ENCODE measurements around the gene RBFOX2.
"Not testable (repeated sequence)": the region's sequence is repeated elsewhere in the genome, so short reads cannot be mapped to it uniquely, and the experiment has no call there.

Gene RBFOX2

GRCh38 chr22:35995772-35996171, 32.9 kb downstream of the RBFOX2 start:
- Histone ChIP-seq H3K9me3 (ENCODE audit: control insufficient read depth in 2 of 2, low read length in 2 of 2) (no peaks in the 10 kb centered on the region), H3K4me1 (ENCODE audit: control insufficient read depth in 2 of 2, insufficient read depth in 2 of 2, low read length in 2 of 2) (no peaks in the 10 kb centered on the region), H3K27me3 (ENCODE audit: control insufficient read depth in 2 of 2, insufficient read depth in 2 of 2, low read length in 2 of 2) (no peaks in the 10 kb centered on the region), H3K9ac (ENCODE audit: low read depth in 1 of 2, low read length in 2 of 2) (no peak overlapping the region), H3K27ac (ENCODE audit: low read depth in 2 of 2, low read length in 2 of 2) (peak overlapping the region; percentile 31 to 39), H3K36me3 (ENCODE audit: control insufficient read depth in 2 of 2, insufficient read depth in 2 of 2, low read length in 2 of 2) (no peaks in the 10 kb centered on the region), H3K4me3 (ENCODE audit: low read length in 2 of 2) (no peak overlapping the region)

DNA sequence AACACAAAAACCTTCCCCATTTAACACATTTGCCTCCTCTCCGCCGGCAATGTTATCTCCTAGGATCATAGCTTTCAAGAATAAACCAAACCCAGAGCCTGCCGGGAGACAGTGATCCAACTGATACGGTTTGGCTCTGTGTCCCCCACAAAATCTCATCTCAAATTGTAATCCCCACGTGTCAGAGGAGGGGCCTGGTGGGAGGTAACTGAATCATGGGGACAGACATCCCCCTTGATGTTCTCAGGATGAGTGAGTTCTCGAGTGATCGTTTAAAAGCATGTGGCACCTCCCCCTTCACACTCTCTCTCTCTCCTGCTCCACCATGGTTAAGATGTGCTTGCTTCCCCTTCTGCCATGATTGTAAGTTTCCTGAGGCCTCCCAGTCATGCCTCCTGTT, 33.3 kb downstream of the RBFOX2 start:
- Histone ChIP-seq H3K9me3 (ENCODE audit: control insufficient read depth in 2 of 2, low read length in 2 of 2) (no peaks in the 10 kb centered on the region), H3K27me3 (ENCODE audit: control insufficient read depth in 2 of 2, insufficient read depth in 2 of 2, low read length in 2 of 2) (no peaks in the 10 kb centered on the region), H3K9ac (ENCODE audit: low read depth in 1 of 2, low read length in 2 of 2) (no peak overlapping the region), H3K36me3 (ENCODE audit: control insufficient read depth in 2 of 2, insufficient read depth in 2 of 2, low read length in 2 of 2) (no peaks in the 10 kb centered on the region), H3K4me3 (ENCODE audit: low read length in 2 of 2) (no peak overlapping the region), H3K27ac (ENCODE audit: low read depth in 2 of 2, low read length in 2 of 2) (peak overlapping the region; percentile 31 to 39), H3K4me1 (ENCODE audit: control insufficient read depth in 2 of 2, insufficient read depth in 2 of 2, low read length in 2 of 2) (no peaks in the 10 kb centered on the region)

DNA sequence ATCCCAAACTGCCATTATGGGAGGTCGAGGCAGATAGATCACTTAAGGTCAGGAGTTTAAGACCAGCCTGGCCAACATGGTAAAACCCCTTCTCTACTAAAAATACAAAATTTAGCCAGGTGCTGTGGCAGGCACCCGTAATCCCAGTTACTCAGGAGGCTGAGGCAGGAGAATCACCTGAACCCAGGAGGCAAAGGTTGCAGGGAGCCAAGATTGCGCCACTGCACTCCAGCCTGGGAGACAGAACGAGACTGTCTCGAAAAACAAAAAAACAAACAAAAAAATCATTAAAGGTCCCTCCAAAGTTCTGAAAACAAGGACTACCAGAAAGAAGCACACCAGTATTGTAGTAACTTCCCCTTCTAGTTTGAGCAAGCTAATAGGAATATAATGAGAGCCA, 34.9 kb downstream of the RBFOX2 start:
- not testable (repeated sequence) for H3K4me1 ChIP-seq (ENCODE audit: control insufficient read depth in 2 of 2, insufficient read depth in 2 of 2, low read length in 2 of 2); H3K4me3 ChIP-seq (ENCODE audit: low read length in 2 of 2); H3K27ac ChIP-seq (ENCODE audit: low read depth in 2 of 2, low read length in 2 of 2); H3K36me3 ChIP-seq (ENCODE audit: control insufficient read depth in 2 of 2, insufficient read depth in 2 of 2, low read length in 2 of 2); H3K9ac ChIP-seq (ENCODE audit: low read depth in 1 of 2, low read length in 2 of 2); H3K9me3 ChIP-seq (ENCODE audit: control insufficient read depth in 2 of 2, low read length in 2 of 2); H3K27me3 ChIP-seq (ENCODE audit: control insufficient read depth in 2 of 2, insufficient read depth in 2 of 2, low read length in 2 of 2)

GRCh38 chr22:35993048-35993714, 35.4 kb downstream of the RBFOX2 start:
- Histone ChIP-seq H3K9ac (ENCODE audit: low read depth in 1 of 2, low read length in 2 of 2) (no peak overlapping the region), H3K9me3 (ENCODE audit: control insufficient read depth in 2 of 2, low read length in 2 of 2) (no peaks in the 10 kb centered on the region), H3K4me3 (ENCODE audit: low read length in 2 of 2) (no peak overlapping the region), H3K36me3 (ENCODE audit: control insufficient read depth in 2 of 2, insufficient read depth in 2 of 2, low read length in 2 of 2) (no peaks in the 10 kb centered on the region), H3K27ac (ENCODE audit: low read depth in 2 of 2, low read length in 2 of 2) (no peak overlapping the region), H3K27me3 (ENCODE audit: control insufficient read depth in 2 of 2, insufficient read depth in 2 of 2, low read length in 2 of 2) (no peaks in the 10 kb centered on the region), H3K4me1 (ENCODE audit: control insufficient read depth in 2 of 2, insufficient read depth in 2 of 2, low read length in 2 of 2) (no peaks in the 10 kb centered on the region)

GRCh38 chr22:35991168-35991567, 37.5 kb downstream of the RBFOX2 start:
- Histone ChIP-seq H3K9ac (ENCODE audit: low read depth in 1 of 2, low read length in 2 of 2) (no peak overlapping the region), H3K27ac (ENCODE audit: low read depth in 2 of 2, low read length in 2 of 2) (no peak overlapping the region)

GRCh38 chr22:35988030-35988429, 40.6 kb downstream of the RBFOX2 start:
- no peak overlapping the region for H3K9ac ChIP-seq (ENCODE audit: low read depth in 1 of 2, low read length in 2 of 2)
- no peak overlapping the region for H3K4me3 ChIP-seq (ENCODE audit: low read length in 2 of 2)
- no peak overlapping the region for H3K27ac ChIP-seq (ENCODE audit: low read depth in 2 of 2, low read length in 2 of 2)
- H3K36me3 ChIP-seq (ENCODE audit: control insufficient read depth in 2 of 2, insufficient read depth in 2 of 2, low read length in 2 of 2) = no peaks in the 10 kb centered on the region
- no peaks in the 10 kb centered on the region for H3K4me1 ChIP-seq (ENCODE audit: control insufficient read depth in 2 of 2, insufficient read depth in 2 of 2, low read length in 2 of 2)
- no peaks in the 10 kb centered on the region for H3K27me3 ChIP-seq (ENCODE audit: control insufficient read depth in 2 of 2, insufficient read depth in 2 of 2, low read length in 2 of 2)
- no peaks in the 10 kb centered on the region for H3K9me3 ChIP-seq (ENCODE audit: control insufficient read depth in 2 of 2, low read length in 2 of 2)

More at GRCh38 chr22:35991168-35991567, 37.5 kb downstream of the RBFOX2 start:
- Histone ChIP-seq H3K4me3 (ENCODE audit: low read length in 2 of 2) (no peak overlapping the region), H3K9me3 (ENCODE audit: control insufficient read depth in 2 of 2, low read length in 2 of 2) (no peaks in the 10 kb centered on the region), H3K27me3 (ENCODE audit: control insufficient read depth in 2 of 2, insufficient read depth in 2 of 2, low read length in 2 of 2) (no peaks in the 10 kb centered on the region), H3K36me3 (ENCODE audit: control insufficient read depth in 2 of 2, insufficient read depth in 2 of 2, low read length in 2 of 2) (no peaks in the 10 kb centered on the region), H3K4me1 (ENCODE audit: control insufficient read depth in 2 of 2, insufficient read depth in 2 of 2, low read length in 2 of 2) (no peaks in the 10 kb centered on the region)

DNA sequence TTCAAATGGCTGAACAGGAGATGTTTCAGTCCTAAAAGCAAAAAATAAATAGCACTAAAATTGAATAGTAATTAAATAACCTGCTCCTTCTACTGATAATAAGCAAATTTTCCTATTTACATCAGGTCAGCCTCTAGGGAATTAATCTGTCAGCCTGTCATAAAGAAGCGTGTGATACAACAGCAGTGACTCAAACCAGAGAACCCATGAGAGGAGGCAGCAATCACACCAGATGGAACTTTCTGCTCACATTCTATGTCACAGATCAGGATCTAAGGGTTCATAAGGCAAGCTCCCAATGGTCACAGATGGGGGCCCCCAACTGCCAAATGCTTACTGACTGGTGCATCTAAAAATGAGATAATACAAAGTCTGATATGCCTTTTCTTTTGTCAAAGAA, 41.1 kb downstream of the RBFOX2 start:
- H3K36me3 ChIP-seq (ENCODE audit: control insufficient read depth in 2 of 2, insufficient read depth in 2 of 2, low read length in 2 of 2) = no peaks in the 10 kb centered on the region
- no peaks in the 10 kb centered on the region for H3K27me3 ChIP-seq (ENCODE audit: control insufficient read depth in 2 of 2, insufficient read depth in 2 of 2, low read length in 2 of 2)
- no peak overlapping the region for H3K4me3 ChIP-seq (ENCODE audit: low read length in 2 of 2)
- H3K4me1 ChIP-seq (ENCODE audit: control insufficient read depth in 2 of 2, insufficient read depth in 2 of 2, low read length in 2 of 2) = no peaks in the 10 kb centered on the region
- no peak overlapping the region for H3K27ac ChIP-seq (ENCODE audit: low read depth in 2 of 2, low read length in 2 of 2)
- H3K9me3 ChIP-seq (ENCODE audit: control insufficient read depth in 2 of 2, low read length in 2 of 2) = no peaks in the 10 kb centered on the region
- no peak overlapping the region for H3K9ac ChIP-seq (ENCODE audit: low read depth in 1 of 2, low read length in 2 of 2)

- H3K27ac ChIP-seq (ENCODE audit: low read depth in 2 of 2, low read length in 2 of 2) = no peak overlapping the region
- H3K4me3 ChIP-seq (ENCODE audit: low read length in 2 of 2) = no peak overlapping the region
- no peaks in the 10 kb centered on the region for H3K9me3 ChIP-seq (ENCODE audit: control insufficient read depth in 2 of 2, low read length in 2 of 2)
- H3K36me3 ChIP-seq (ENCODE audit: control insufficient read depth in 2 of 2, insufficient read depth in 2 of 2, low read length in 2 of 2) = no peaks in the 10 kb centered on the region
- no peaks in the 10 kb centered on the region for H3K27me3 ChIP-seq (ENCODE audit: control insufficient read depth in 2 of 2, insufficient read depth in 2 of 2, low read length in 2 of 2)
- H3K9ac ChIP-seq (ENCODE audit: low read depth in 1 of 2, low read length in 2 of 2) = no peak overlapping the region
- no peaks in the 10 kb centered on the region for H3K4me1 ChIP-seq (ENCODE audit: control insufficient read depth in 2 of 2, insufficient read depth in 2 of 2, low read length in 2 of 2)
Measured at GRCh38 chr22:35986088-35986487, 42.5 kb downstream of the RBFOX2 start.

DNA sequence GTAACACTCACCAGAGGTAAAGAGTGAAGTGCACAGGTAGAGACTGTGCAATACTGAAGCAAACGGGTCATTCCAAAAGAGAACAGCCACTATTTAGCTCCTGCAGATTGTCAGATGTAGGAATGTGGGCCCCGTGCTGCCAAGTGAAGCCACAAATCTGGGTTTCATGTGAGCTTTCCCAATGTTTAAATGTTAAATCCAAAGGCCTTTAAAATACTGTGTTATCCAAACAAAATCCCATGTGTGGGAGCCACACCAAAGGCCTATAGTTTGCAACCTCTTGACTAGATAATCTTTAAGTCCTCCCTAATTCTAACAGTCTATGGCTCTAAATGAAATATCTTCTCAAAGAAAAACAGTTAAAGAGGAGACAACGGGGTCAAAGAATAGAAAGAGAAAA, 43.3 kb downstream of the RBFOX2 start:
- Histone ChIP-seq H3K9me3 (ENCODE audit: control insufficient read depth in 2 of 2, low read length in 2 of 2) (no peaks in the 10 kb centered on the region), H3K36me3 (ENCODE audit: control insufficient read depth in 2 of 2, insufficient read depth in 2 of 2, low read length in 2 of 2) (no peaks in the 10 kb centered on the region), H3K4me3 (ENCODE audit: low read length in 2 of 2) (no peak overlapping the region), H3K9ac (ENCODE audit: low read depth in 1 of 2, low read length in 2 of 2) (no peak overlapping the region), H3K27me3 (ENCODE audit: control insufficient read depth in 2 of 2, insufficient read depth in 2 of 2, low read length in 2 of 2) (no peaks in the 10 kb centered on the region), H3K27ac (ENCODE audit: low read depth in 2 of 2, low read length in 2 of 2) (no peak overlapping the region), H3K4me1 (ENCODE audit: control insufficient read depth in 2 of 2, insufficient read depth in 2 of 2, low read length in 2 of 2) (no peaks in the 10 kb centered on the region)

DNA sequence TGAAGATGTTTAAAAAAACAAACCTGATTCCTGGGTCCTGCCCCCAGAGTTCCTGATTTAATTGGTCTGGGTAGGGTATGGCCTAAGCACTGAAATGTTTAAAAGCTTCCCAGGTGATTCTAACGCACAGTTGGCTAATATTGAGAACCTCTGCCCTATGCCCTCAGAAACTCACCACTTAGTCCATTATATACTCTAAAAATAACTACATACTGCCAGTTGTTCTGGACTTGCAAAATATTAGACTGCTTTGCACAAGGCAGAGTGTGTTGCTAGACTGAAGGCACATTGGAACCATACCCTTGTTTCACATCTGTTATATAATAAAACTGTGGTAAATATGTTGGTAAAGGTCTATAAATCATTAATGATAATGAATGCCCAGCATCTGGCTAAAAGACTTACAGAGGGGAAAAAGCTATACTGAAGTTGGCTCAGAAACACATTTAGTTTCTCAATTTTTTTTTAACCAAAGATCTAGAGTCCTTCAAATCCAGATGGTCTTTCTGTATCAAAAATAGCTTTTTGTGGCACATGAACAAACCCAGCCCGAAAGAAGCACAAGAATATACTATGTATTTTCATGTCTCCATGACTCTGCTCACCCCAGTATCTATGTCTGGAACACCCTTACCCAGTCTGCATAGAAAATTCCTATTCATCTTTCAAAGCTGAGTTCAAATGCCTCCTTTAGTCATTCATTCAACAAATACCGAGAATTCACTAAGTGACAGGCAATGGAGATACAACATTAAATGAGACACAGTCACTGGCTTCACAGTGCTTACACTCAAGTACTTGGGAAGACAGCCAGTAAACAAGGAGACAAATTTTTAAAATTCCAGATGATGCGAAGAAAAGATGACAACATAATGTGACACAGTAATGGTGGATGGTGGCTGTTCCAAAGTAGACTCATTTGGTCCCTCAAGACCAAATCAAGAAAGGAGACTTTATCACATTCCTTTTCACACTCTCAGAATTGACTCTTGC, 44.1 kb downstream of the RBFOX2 start:
- no peak overlapping the region for H3K4me3 ChIP-seq (ENCODE audit: low read length in 2 of 2)
- H3K27ac ChIP-seq (ENCODE audit: low read depth in 2 of 2, low read length in 2 of 2) = no peak overlapping the region
- no peaks in the 10 kb centered on the region for H3K36me3 ChIP-seq (ENCODE audit: control insufficient read depth in 2 of 2, insufficient read depth in 2 of 2, low read length in 2 of 2)
- no peak overlapping the region for H3K9ac ChIP-seq (ENCODE audit: low read depth in 1 of 2, low read length in 2 of 2)
- no peaks in the 10 kb centered on the region for H3K27me3 ChIP-seq (ENCODE audit: control insufficient read depth in 2 of 2, insufficient read depth in 2 of 2, low read length in 2 of 2)
- no peaks in the 10 kb centered on the region for H3K4me1 ChIP-seq (ENCODE audit: control insufficient read depth in 2 of 2, insufficient read depth in 2 of 2, low read length in 2 of 2)
- no peaks in the 10 kb centered on the region for H3K9me3 ChIP-seq (ENCODE audit: control insufficient read depth in 2 of 2, low read length in 2 of 2)
